WTC11 (cell line): ENCODE data around the gene NR2E3.

Experiments
- CBFB ChIP-seq: sonication (generic); formaldehyde crosslinking; IDR thresholded peaks from 2 replicates; pipeline ENCODE4 v1.8.1; 2022; ENCODE audit warnings: mild to moderate bottlenecking, low read depth, missing genetic modification reagents
- CREM ChIP-seq: sonication (generic); formaldehyde crosslinking; IDR thresholded peaks from 2 replicates; pipeline ENCODE4 v1.8.1; 2022; ENCODE audit warnings: mild to moderate bottlenecking, missing genetic modification reagents, moderate library complexity
- CTCF ChIP-seq: fragments of 200-600 bp; IDR thresholded peaks from 2 replicates; pipeline ENCODE4 v1.8.0; 2022; ENCODE audit warnings: antibody characterized with exemption
- ETV6 ChIP-seq: sonication (generic); formaldehyde crosslinking; IDR thresholded peaks from 2 replicates; pipeline ENCODE4 v1.8.1; 2022; ENCODE audit warnings: mild to moderate bottlenecking, missing genetic modification reagents
- FOXK1 ChIP-seq: sonication (generic); formaldehyde crosslinking; IDR thresholded peaks from 2 replicates; pipeline ENCODE4 v1.8.0; 2022; ENCODE audit warnings: mild to moderate bottlenecking, moderate library complexity, missing genetic modification reagents
- IRF2 ChIP-seq: sonication (generic); formaldehyde crosslinking; IDR thresholded peaks from 2 replicates; pipeline ENCODE4 v1.8.0; 2022; ENCODE audit warnings: low read depth, missing genetic modification reagents, borderline replicate concordance
- NFYB ChIP-seq: sonication (generic); formaldehyde crosslinking; conservative IDR thresholded peaks from 2 replicates; pipeline ENCODE4 v1.8.0; 2022; ENCODE audit warnings: low read depth, missing genetic modification reagents
- SP1 ChIP-seq: sonication (generic); formaldehyde crosslinking; conservative IDR thresholded peaks from 2 replicates; pipeline ENCODE4 v1.8.1; 2022; ENCODE audit warnings: missing genetic modification reagents
- USF1 ChIP-seq: sonication (generic); formaldehyde crosslinking; IDR thresholded peaks from 2 replicates; pipeline ENCODE4 v1.8.0; 2022; ENCODE audit warnings: mild to moderate bottlenecking, missing genetic modification reagents
- ZNF138 ChIP-seq: sonication (generic); formaldehyde crosslinking; conservative IDR thresholded peaks from 2 replicates; pipeline ENCODE4 v1.8.1; 2022; ENCODE audit warnings: mild to moderate bottlenecking, moderate library complexity, missing genetic modification reagents

GRCh38 chr15:71804695-71805470 lies 5.5 kb upstream of the NR2E3 start:
- TF ChIP-seq CTCF, result no peak
- no peak for TF ChIP-seq ETV6 (CRISPR knock-in tag)
- no peak for TF ChIP-seq NFYB (CRISPR knock-in tag)
- TF ChIP-seq IRF2, result no peak
- TF ChIP-seq CREM (CRISPR knock-in tag), result no peak
- TF ChIP-seq SP1 (CRISPR knock-in tag), result no peak
- no peak for TF ChIP-seq ZNF138 (CRISPR knock-in tag)
- no peak for TF ChIP-seq USF1 (CRISPR knock-in tag)
- TF ChIP-seq CBFB (CRISPR knock-in tag), result no peak
- no peak for TF ChIP-seq FOXK1
